RKO (cell line): ENCODE results near the gene DACH1.
"Not testable (repeated sequence)": the region's sequence is repeated elsewhere in the genome, so short reads cannot be mapped to it uniquely, and the experiment has no call there.

Experiments
- DNase-seq: peaks from one replicate; pipeline ENCODE4 v3.0.0-alpha.2; 2016; ENCODE audit warnings: low spot score

The DACH1 gene

DNA sequence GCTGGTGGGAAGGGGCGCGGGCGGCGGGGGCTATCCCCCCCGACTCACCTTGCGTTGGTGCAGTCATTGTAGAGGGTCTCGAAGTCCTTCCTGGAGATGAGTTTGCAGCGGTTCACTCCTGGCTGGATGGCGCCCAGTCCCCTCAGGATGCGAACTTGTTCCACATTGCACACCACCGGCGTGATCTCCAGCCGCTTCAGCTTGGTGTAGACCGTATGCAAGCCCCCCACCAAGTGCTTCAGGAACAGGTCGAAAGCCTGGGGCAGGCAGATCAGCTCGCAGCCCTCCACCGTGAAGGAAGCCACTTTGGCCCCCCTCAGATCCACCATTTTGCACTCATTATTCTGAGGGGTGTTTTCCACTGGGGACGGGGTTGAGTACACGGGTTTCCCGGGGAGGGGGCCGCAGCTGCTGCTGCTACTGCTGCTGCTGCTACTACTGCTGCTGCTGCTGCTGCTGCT, 1.1 kb downstream of the DACH1 start:
- no peak for DNase-seq

DNA sequence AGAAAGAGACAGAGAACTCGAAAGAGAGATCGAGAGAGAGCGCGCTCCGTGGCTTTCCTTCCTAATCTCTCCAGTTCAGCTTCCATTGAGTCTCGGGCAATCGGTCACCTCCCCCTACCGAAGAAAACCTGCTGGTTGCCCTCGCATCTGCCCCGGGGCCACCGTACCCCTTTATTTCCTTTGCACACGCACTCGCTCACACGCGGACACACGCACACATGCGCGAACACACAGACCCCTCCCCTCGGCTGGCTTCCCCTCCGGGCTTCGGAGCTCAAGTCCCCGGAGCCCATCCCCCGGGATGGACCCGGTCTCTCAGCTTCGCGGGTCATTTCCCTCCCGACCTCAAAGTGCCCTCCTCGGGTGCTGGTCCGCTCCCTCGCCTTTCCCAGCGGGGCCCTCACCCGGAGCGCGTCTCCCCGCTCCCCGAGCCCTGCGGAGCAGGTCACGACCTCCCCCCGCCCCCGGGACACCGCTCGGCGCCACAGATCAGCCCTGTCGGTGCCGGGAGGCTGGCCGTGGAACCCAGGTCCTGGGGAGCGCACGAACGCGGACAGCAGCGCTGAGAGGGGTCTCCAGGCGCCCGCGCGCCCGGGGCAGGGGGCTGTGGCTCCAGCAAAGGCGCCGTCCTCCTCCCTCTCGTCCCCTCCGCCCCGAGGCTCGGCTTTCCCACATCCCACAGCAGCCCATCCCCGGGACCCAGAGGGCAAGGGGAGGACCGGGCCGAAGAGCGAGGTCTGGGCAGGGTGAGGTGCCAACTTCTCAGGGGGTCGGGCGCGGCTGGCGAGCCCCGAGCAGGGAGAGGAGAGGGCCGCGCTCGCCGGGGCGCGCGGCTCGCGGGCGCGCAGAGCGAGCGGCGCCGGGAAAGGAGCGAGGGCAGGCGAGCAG, 1.8 kb downstream of the DACH1 start:
- DNase-seq: no peak

DNA sequence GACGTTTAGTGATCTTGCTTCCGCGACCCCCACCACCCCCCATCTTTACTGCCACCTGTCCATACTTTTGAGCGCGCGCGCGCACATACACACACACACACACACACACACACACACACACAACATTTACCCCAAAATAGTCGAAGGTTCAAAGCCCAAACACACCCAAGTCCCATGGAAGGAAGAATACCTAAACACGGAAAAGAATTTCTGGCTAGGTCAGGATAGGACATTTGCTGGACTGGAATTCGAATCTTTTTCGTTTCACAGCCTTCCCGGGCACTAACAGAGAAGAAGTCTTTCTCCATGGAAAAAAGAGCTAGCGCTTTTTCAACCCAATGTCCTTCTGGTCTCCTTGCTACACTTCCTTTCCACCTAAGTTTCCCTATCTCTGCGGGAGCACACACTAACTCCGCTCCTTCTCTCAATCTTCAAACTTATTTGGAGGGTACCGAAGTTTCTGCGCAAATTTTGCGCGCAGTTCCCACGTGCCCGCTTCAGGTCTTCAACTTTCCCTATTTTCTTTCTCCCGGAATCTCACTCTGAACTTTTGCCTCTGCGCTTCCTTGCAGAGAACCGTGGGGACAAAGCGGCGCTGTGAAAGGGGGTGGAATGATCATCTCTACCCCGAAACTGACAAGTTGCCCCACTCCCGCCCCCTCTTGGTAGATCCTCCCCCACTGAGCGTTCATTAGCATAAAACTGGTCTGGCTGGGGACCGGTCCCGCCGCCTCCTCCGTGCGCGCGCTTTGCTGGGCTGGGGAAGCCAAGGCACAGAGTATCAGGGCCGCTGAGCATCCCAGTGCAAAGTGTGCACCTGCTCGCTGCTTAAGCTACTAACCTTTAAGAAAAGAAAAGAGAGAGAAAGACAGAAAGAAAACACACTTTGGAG, 2.7 kb downstream of the DACH1 start:
- no peak for DNase-seq

DNA sequence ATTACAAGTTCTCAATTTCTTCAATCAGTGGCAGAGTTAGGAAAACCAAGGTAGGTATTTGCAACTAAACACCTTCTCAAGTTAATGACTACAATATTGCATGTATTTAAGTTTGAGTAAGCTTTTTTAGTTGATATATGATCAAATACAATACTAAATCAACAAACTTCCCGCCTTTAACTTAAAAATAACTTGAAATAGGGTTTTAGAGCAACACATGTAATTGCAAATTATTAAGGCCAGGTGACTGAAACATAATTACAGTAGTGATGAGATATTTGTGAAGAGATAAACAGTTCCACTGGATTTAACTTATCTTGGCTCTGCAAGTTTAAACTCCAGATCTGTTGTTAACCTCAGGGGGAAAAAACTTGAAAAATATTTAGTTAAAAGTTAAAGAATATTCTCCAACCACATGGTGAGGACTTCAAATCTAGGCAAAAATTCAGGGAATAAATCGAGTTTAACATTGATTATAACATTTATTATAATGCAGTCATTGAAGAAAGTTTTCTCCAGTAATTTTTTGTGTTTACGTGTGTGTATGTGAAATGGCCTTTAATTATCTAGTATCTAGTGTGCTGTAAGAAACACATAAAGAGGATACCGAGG, 3.6 kb downstream of the DACH1 start:
- DNase-seq: no peak

DNA sequence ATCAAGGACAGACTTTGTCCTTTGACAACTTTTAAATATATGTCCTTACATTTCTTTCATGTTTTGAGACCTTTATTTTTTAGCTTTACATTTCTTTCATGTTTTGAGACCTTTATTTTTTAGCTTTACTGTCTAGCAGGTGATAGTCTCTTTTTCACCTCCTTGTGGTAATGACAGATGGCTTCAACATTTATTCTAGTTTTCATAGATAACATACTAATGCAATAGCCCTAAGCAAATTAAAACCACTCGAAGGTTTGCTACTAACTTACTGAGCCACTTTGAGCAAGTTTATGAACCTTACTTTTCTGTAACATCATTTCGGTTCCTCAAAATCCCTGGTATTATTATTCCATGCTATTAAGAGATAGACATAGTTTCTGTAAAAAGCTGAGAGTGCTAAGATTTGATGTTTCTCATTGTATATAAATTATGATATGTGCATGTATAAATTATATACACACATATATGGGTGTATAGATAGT, 4.5 kb downstream of the DACH1 start:
- no peak for DNase-seq

DNA sequence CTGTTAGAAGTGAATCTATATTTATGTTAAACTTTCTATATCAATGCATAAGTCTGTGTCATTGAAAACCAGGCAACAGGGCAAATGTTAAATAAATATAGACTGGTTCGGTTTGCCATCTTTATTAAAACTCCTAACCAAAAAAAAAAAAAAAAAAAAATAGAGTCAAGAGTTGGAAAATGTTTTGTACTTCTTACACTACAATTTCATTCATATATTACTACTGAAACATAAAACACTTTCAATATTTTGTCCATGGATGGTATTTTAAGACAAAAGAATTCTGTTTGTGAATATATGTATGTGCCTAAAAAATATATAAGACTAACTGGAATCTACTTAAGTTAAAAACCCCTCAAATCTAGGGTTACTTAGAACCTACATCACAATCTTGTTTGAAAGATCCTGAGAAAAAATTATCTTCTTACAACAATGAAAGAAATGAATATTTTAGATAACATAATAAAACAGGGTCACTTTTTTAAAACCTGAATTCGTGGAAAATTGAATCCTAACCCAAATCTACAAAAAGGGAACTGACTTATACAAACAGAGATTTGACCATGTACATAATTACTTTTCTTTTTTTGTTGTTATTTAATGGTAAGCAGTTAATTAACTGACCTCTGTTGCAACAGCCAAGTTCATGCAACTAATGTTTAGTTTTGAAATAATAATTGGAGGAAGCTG, 5.1 kb downstream of the DACH1 start:
- no peak for DNase-seq

DNA sequence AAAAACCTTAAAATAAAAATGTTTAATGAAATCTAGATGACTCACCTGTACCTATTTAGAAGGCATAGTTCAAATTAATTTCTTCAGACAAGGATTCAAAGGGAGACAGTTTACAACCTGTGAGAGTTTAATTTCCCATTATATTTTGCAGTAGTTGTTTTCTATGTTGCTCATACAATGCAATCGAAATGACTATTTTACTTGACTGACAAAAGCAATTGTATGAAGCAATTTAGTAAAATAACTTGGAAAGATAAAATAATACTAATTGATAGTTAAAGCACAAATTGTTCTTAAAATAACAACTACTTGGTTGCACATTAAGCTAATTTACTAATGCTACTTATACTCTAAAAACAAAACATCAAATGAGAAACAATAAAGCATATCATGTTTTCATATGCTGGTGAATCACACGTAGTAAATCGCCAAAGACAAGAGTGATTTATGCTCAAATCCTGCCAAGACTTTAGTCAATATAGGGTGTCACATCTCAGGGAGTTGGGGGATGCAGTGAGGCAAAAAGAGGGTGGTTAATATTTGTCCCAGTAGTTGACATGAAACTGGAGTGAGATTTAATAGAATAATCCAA, 6.4 kb downstream of the DACH1 start:
- peak; percentile 3 for DNase-seq

DNA sequence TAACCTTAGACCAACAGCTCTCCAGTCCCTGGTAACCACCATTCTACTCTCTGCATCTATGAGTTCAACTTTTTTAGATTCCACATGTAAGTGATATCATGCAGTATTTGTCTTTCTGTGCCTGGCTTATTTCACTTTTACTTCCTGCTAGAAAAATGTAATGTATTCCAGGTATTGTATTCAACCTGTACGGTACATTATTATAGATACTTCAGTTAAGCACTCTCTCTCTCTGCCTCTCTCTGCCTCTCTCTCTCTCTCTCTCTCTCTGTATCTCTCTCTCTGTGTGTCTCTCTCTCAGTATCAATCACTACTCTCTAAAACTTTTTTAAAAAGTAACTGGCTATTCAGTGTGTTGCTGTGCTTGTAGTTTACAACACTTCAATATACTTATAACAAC, 8.4 kb downstream of the DACH1 start:
- DNase-seq: no peak

DNA sequence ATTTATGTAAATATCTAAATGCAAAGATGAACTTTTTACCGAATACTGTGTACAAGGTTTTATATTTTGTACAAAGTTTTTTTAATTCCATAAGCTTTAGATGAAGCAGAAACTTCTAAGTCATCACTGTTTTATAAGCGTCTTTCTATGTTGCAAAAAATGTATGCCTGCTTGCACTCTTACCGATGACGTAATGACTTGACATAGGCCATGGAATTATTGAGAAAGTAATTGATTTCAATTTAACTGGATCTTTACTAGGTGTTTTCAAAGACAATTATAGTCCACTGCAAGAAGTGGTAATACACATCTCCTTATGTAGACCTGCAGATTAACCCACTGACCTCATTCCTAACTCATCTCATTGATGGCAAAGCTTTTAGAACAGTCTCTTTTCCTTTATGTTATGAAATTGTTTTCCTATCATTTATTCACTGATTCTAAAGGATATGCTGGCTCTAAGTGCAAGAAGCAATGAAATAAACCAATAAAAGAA, 10.4 kb downstream of the DACH1 start:
- no peak for DNase-seq

DNA sequence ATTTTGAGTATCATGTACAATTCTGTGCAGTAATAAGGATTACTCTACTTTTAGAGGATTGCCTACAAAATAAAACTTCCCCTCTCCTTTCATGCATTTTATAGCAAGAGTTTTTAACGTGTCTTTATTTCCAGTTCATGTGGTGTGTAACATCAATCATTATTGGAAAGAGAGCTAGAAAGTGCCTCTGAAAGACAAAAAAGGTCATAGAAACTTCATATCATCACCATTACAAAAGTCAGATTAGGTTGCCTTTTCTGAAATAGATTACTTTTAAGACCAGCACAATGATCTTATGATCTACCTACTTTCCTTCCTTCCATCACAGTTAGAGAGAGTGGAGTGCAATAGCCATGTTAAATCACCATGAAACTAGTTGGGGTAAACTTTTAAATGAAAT, 12.6 kb downstream of the DACH1 start:
- no peak for DNase-seq

DNA sequence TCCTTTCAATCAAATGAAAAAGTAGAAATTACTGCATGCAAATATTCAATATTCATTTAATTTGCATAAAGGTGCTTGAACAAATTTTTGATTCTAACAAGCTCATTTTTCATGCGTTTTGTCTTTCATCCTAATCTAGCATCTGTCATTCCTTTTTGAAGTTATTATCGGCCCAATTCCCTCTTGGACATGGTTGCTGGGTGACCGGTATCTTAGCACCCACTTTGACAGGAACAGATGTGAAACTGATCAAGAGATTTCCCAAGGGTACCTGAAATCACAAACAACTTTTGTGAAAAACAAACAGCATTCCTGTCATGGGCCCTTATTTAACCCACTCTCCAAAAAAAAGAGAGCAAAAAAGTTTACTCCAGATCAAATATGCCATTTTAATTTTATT, 13.3 kb downstream of the DACH1 start:
- no peak for DNase-seq

DNA sequence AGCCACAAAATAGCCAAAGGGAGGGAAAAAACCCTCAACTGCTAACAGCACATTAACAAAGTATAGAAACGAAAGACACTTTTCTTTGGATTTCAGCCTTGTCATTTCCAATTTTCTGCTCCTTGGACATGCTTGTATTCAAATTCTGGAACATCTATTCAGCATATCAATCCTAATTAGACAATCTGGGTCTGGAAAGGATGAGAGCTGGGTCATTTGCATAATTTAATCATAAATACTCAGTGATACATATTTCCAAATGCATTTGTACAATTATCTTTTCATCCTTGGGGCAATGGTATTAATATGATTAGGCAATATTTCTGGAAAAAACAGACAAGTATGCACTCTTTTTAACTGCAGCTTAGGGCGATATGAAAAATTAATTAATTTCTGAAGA, 14.3 kb downstream of the DACH1 start:
- DNase-seq: no peak

DNA sequence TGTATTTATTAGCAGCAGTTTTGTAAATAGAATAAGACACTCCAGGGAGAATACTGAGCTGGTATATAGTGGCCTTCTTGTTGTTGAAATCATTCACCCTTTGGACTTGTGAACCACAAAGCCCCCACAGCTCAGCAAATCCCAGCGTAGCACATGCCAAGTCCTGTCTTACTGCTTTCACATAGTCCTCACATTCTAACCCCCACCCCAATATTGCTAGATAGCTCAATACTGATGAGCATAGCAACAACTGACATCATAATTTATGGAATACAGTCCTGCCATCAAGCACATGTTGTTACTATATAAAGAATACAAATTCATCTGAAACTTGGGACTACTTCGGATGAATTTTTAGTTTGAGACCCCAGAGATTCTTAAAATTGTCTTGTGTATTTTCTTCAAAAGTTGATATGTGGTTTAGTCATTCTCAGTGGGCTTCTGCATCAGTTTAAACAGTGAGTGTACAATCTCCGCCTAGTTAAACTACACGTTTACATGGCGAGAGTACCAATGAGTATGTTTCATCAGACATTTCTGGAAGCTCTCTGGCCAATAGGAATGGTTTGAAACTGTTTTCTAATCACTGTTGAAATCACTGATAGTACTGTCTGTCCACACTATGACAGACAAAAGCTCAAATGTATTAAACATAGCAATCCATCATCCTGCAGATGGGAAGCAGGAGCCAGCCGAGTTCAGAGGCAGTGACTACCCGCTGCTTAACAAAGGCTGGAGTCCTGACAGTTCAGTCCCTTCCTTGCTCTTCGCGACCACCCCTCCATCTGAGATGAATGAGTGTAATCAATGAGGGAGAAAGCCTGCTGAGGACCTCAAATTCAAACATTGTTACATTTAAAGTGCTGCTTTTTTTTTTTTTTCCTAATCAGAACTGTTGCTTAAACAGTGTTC, 15.2 kb downstream of the DACH1 start:
- no peak for DNase-seq

DNA sequence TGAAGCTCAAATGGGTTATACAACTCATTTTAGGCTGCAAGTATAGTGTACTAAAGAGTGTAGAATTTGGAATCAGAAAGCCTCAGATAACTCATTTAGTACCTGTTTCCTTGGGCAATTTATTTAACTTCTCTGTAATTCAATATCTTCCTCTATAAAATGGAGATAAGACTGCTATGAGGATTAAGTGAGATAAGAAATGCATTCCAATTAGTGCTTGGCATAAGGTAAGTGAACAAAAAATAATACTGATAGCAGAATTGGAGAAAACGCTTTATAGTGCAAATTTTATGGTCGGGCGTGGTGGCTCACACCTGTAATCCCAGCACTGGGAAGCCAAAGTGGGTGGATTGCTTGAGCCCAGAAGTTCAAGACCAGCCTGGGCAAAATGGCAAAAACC, 25.0 kb downstream of the DACH1 start:
- no peak for DNase-seq

DNA sequence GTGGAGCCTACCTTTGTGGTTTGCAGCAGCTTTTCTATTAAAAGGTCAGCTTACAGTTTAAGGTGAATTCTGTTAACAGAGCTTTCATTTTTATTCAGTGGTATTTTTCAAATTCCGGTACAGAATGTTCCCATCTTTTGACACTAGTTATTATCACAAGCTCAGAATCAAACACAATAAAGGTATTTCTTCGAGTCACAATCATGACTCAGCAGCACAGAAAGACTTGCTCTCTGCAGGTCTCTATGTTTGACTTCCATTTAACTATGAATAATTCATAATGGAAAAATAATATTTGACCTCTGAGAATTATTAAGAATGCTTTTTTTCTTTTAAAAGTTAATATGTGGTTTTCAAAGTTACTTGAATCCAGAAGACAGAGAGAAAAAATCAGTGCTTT, 28.2 kb downstream of the DACH1 start:
- no peak for DNase-seq

DNA sequence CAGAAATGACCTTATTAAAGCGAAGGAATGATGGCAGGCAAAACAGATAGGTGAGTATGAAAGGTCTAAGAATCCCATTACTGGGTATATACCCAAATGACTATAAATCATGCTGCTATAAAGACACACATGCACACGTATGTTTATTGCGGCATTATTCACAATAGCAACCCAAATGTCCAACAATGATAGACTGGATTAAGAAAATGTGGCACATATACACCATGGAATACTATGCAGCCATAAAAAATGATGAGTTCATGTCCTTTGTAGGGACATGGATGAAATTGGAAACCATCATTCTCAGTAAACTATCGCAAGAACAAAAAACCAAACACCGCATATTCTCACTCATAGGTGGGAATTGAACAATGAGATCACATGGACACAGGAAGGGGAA, 29.4 kb downstream of the DACH1 start:
- not testable (repeated sequence) for DNase-seq

DNA sequence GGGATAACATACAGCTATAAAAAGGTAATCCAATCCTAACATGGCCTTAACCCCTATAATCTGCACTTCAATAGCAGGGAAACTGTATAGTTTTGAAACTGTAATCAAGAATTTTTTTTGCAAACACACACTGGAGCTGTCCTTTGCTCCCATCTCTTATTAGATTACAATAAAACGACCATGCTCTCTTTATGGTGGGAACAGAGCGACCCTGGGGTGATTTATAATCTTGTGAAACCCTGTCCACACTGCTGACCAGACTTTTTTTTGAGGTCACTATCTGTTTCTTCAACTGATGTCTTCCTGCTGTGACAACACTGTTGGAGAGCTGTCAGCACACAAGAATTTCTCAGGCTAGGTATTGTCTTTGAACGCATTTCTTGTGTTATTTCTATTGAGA, 35.3 kb downstream of the DACH1 start:
- DNase-seq: no peak

DNA sequence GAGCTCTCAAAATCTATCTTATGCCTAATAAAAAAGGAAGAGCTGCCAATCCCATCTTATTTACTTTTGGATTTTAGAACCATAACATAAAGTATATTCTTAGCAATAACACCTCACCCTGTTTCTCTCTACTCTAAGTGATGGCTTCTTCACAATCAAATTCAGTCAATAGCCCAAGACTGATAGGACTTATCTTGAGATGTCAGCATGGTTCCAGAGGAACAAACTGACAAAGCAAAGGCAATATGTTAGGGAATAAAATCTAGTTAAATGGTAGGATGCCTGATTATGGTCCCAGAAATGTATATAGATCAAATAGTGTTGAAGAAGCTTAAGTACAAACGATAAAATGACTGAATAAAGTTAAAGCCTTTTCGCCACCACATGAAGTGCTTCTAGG, 36.3 kb downstream of the DACH1 start:
- DNase-seq: no peak

DNA sequence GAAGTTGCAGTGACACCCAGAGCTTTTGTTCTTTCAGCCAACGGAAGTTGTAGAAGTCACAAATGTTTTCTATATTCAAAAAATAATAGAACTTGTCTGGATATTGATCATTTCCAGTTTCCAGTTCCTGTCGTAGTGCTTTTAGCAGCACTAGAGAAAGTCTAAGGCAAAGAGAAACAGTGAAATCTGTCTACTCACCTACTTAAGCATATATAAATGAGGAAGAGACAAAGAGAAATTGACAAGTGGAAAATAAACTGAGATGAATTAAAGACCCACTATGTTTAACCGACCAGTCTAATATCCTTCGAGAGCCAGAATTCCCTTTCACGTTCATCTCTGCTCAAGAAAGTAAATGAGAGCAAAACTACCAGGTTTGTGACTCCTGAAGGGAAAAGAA, 36.7 kb downstream of the DACH1 start:
- no peak for DNase-seq

DNA sequence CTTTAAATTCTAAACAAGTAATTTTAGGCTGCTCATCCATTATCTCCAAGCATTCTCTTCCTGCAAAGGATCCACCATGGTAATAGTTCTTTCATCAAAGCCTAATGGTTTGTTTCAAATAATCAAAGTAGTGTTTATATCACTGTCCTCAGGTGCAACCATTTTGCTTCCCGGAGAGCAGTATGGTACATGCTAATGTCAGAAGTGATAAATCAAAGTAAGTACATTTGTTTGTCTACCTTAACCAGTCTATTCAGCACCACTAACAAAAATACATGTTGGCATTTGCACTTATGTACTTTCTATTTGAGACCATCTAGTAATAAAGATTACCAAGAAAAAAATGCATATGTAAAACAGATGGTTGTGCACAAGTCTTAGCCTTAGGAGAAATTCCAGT, 37.5 kb downstream of the DACH1 start:
- DNase-seq: no peak
